Measurements from ENCODE around the gene CSTB. TPM values are rescaled to one million over a fixed set of nuclear protein-coding genes. Genes with fewer than 3 reads are reported as not detected.
A peak's percentile ranks its signal among the peaks of the same experiment; 100 is the strongest.

The CSTB gene
- total RNA-seq, 6 donors from 2014 or later = 19.9 to 122 (median 51.3) TPM

DNA sequence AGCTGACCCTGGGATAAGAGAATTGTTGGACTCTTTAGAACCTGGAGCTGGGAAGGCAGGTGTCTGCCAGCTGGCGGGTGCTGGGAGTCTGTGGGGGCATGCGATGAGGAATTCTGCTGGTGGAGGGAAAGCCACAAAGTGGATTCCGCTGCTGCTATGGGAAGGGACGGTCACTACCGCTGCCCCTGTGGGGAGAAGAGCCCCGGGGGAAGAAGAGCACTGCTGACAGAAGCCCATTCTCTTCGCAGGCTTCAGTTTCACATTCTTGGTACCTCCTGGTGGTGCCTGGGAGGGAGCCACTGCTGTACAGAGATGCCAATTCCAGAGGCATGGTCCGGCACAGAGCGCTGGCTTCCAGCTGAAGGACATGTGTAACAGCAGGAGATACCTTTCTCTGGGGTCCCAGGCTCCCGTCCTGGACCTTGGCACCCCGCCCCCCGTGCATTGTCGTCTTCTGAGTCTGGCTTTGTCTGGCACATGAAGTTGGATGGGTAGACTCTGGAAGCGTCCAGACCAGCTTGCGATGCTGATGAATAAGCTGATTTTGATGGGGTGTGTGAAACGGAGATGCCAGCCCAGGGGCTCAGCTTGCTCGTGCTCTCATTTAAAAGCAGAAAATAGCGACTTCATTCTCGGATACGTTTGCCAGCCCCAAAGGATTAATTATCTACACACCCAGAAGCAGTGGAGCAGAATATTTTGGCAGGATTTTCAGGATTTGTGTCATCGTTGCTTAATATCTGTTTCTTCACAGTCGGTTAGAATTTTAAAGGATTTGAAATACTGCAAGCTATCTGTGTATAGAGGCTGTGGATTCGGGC is 44.0 kb downstream of the CSTB start:
- Histone ChIP-seq H3K27me3 (no peaks in the 10 kb centered on the region), H3K36me3 (peaks cover 0 to 22% (median 10%) of the 10 kb centered on the region in 4 donors), H3K4me3 (no peak overlapping the region), H3K4me1 (peaks cover 46 to 80% (median 61%) of the 10 kb centered on the region in 4 donors), H3K27ac (peak overlapping the region in 1 of 4 donors; percentile 11), H3K9me3 (no peaks in the 10 kb centered on the region)
- TF ChIP-seq, protein P1, sequence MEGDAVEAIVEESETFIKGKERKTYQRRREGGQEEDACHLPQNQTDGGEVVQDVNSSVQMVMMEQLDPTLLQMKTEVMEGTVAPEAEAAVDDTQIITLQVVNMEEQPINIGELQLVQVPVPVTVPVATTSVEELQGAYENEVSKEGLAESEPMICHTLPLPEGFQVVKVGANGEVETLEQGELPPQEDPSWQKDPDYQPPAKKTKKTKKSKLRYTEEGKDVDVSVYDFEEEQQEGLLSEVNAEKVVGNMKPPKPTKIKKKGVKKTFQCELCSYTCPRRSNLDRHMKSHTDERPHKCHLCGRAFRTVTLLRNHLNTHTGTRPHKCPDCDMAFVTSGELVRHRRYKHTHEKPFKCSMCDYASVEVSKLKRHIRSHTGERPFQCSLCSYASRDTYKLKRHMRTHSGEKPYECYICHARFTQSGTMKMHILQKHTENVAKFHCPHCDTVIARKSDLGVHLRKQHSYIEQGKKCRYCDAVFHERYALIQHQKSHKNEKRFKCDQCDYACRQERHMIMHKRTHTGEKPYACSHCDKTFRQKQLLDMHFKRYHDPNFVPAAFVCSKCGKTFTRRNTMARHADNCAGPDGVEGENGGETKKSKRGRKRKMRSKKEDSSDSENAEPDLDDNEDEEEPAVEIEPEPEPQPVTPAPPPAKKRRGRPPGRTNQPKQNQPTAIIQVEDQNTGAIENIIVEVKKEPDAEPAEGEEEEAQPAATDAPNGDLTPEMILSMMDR (IDR thresholded peaks at IDR 0.05) = no peak
- TF ChIP-seq POLR2A (IDR thresholded peaks at IDR 0.05) (no peak), EP300 (IDR thresholded peaks at IDR 0.05) (no peak), POLR2AphosphoS5 (IDR thresholded peaks at IDR 0.05) (no peak)
- ATAC-seq (ENCODE audit: low FRiP score in 2 of 2) (no peak), DNase-seq (no peak)
- WGBS, 2 donors = 82 to 89% methylated on average over 23 of the region's 23 CpGs

GRCh38 chr21:43731476-43731875 is 44.6 kb downstream of the CSTB start:
- Histone ChIP-seq H3K36me3 (peaks cover 0 to 17% (median 6%) of the 10 kb centered on the region in 4 donors), H3K9me3 (no peaks in the 10 kb centered on the region), H3K27me3 (no peaks in the 10 kb centered on the region), H3K4me1 (peaks cover 52 to 86% (median 67%) of the 10 kb centered on the region in 4 donors), H3K27ac (peak overlapping the region in 1 of 4 donors; percentile 11), H3K4me3 (no peak overlapping the region)
- ATAC-seq (ENCODE audit: low FRiP score in 2 of 2) (no peak), DNase-seq (no peak)
- TF ChIP-seq EP300 (IDR thresholded peaks at IDR 0.05) (no peak), POLR2AphosphoS5 (IDR thresholded peaks at IDR 0.05) (no peak), POLR2A (IDR thresholded peaks at IDR 0.05) (no peak)
- TF ChIP-seq, protein P1 (IDR thresholded peaks at IDR 0.05) = no peak
- WGBS, 2 donors = 83 to 93% methylated on average over 6 of the region's 6 CpGs

- peaks cover 61 to 87% (median 71%) of the 10 kb centered on the region in 4 donors for H3K4me1 ChIP-seq
- no peaks in the 10 kb centered on the region for H3K9me3 ChIP-seq
- peaks cover under 1 to 12% (median 6%) of the 10 kb centered on the region in 4 donors for H3K36me3 ChIP-seq
- H3K27ac ChIP-seq = peak overlapping the region; percentile 87 to 97 (median 90)
- ATAC-seq (ENCODE audit: low FRiP score in 2 of 2) = peak; percentile 90 to 94
- WGBS, 2 donors = 9% methylated on average over 40 of the region's 59 CpGs; no CpG with 5 or more reads in 1 of the 2 donors
- TF ChIP-seq, protein P1 (IDR thresholded peaks at IDR 0.05) = peak in 3 of 6 experiments; percentile 8 to 42 (median 13)
- TF ChIP-seq POLR2AphosphoS5 (IDR thresholded peaks at IDR 0.05) (peak; percentile 87 to 96), EP300 (IDR thresholded peaks at IDR 0.05) (peak in 2 of 4 donors; percentile 67 to 93), POLR2A (IDR thresholded peaks at IDR 0.05) (peak in 2 of 4 donors; percentile 47 to 80)
- no peaks in the 10 kb centered on the region for H3K27me3 ChIP-seq
- peak overlapping the region; percentile 6 to 56 (median 44) for H3K4me3 ChIP-seq
- peak; percentile 96 to 97 for DNase-seq
These were observed 47.4 kb downstream of the CSTB start for GRCh38 chr21:43728467-43729390.

DNA sequence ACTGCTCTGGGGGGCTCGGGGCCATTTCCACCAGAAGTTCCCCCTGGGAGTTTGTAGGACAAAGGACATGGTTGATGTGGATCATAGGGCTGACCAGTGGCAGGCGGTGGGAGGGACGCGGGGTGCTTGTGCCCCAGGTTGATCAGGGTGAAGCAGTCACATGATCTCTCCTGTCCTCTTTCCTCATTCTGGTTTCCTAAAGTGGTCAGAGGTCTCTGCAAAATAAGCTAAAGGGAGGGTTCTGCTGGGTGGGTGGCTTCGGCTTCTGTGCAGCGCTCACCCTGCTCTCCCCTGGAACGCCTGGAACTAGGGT is 48.0 kb downstream of the CSTB start:
- DNase-seq (peak in 1 of 2 donors; percentile 77), ATAC-seq (ENCODE audit: low FRiP score in 2 of 2) (peak in 1 of 2 donors; percentile 64)
- H3K4me1 ChIP-seq = peaks cover 60 to 81% (median 65%) of the 10 kb centered on the region in 4 donors
- H3K27ac ChIP-seq = peak overlapping the region; percentile 87 to 97 (median 90)
- H3K27me3 ChIP-seq = no peaks in the 10 kb centered on the region
- no peaks in the 10 kb centered on the region for H3K9me3 ChIP-seq
- H3K4me3 ChIP-seq = peak overlapping the region in 3 of 4 donors; percentile 40 to 56 (median 49)
- H3K36me3 ChIP-seq = peaks cover 6 to 17% (median 9%) of the 10 kb centered on the region in 4 donors
- no peak for TF ChIP-seq POLR2AphosphoS5 (IDR thresholded peaks at IDR 0.05)
- TF ChIP-seq, protein P1 (IDR thresholded peaks at IDR 0.05) = peak in 1 of 6 experiments; percentile 8
- 10 to 20% methylated on average over 4 to 7 of the region's 7 CpGs for WGBS, 2 donors
